ENCODE results near the gene ZNF500. TPM values are rescaled to one million over a fixed set of nuclear protein-coding genes. Genes with fewer than 3 reads are reported as not detected.
A peak's percentile ranks its signal among the peaks of the same experiment; 100 is the strongest.

Gene ZNF500
- total and polyA plus RNA-seq, 4 donors: 3.0 to 7.4 (median 5.0) TPM

DNA sequence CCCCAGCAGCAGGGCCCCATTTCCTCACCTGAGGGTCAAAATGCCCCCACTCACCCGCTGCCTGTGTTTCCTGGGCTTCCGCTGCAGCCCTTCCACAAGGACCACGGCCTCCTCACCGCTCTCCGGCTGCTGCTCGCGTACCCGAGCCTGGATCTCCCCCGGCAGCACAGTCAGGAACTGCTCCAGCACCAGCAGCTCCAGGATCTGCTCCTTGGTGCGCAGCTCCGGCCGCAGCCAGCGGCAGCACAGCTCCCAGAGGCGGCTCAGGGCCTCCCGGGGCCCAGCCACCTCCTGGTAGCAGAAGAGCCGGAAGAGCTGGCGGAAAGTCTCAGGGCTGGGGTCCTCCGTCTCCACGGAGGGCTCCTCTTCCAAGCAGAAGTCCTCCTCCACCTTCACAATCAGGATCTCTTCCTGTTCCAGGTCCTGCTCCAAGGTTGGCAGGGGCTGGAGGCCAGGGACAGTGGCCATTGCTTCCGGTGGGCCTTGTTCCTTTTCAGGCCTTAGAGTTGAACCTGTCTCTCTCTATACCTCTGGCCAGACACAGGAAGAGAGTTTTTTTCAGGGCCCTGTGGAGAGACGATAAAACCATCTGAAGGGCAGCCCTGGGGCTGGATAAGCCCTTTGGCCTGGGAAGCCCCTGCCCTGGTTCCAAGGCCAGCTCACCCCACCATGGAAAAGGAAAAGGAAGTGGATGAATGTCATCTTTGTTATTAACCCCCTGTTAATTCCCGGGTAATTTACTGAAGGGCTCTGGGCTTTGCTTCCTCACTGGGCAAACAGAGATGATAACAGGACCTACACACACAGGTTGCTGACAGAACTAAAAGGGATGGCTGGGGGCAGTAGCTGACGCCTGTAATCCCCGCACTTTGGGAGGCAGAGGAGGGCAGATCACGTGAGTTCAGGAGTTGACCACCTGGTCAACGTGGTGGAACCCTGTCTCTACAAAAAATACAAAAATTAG lies 1.2 kb downstream of the ZNF500 start:
- H3K9me3 ChIP-seq (ENCODE audit: control insufficient read depth in 4 of 4, low read length in 3 of 4): no peaks in the 10 kb centered on the region
- WGBS: 69% methylated on average over 26 of the region's 26 CpGs
- H3K4me1 ChIP-seq (ENCODE audit: control insufficient read depth in 4 of 4, insufficient read depth in 4 of 4, low read length in 3 of 4): peaks cover 3 to 30% (median 28%) of the 10 kb centered on the region in 4 donors
- peak overlapping the region; percentile 60 to 71 for H3K27ac ChIP-seq (ENCODE audit: low read depth in 1 of 2, low read length in 2 of 2)
- H3K36me3 ChIP-seq (ENCODE audit: control insufficient read depth in 4 of 4, insufficient read depth in 3 of 4, low read depth in 1 of 4, low read length in 3 of 4): peaks cover 1 to 27% (median 15%) of the 10 kb centered on the region in 4 donors
- H3K27me3 ChIP-seq (ENCODE audit: control insufficient read depth in 4 of 4, insufficient read depth in 4 of 4, low read length in 3 of 4): no peaks in the 10 kb centered on the region
- DNase-seq (ENCODE audit: low spot score): no peak
- TF ChIP-seq, protein P1, sequence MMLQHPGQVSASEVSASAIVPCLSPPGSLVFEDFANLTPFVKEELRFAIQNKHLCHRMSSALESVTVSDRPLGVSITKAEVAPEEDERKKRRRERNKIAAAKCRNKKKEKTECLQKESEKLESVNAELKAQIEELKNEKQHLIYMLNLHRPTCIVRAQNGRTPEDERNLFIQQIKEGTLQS (IDR thresholded peaks at IDR 0.05): no peak
- peak; percentile 24 for TF ChIP-seq NR2F2 (IDR thresholded peaks at IDR 0.05)
- H3K4me3 ChIP-seq (ENCODE audit: low read depth in 1 of 3, low read length in 3 of 3): peak overlapping the region; percentile 55 to 98 (median 91)
- peak overlapping the region; percentile 32 to 90 for H3K9ac ChIP-seq (ENCODE audit: low read depth in 1 of 2, low read length in 2 of 2)

DNA sequence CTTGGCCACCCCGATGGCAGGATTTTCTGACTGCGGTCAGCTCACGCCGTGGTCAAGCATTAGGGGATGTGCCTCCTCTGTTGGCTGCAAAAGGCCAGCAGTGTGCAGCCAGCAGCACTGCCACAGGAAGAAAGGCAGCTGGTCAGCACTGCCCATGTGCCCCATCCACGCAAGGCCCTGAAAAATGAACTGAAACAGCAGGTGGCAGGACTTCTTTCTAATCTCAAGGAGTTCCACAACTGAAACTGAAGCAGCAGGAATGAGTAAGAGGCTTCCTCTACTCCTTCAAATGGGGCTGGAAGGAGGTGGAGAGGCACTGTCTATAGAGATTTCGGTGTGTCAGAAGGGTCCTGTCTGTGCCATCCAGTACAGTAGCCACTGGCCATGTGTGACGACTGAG lies 3.2 kb downstream of the ZNF500 start:
- no peak for DNase-seq (ENCODE audit: low spot score)
- no peaks in the 10 kb centered on the region for H3K9me3 ChIP-seq (ENCODE audit: control insufficient read depth in 4 of 4, low read length in 3 of 4)
- H3K36me3 ChIP-seq (ENCODE audit: control insufficient read depth in 4 of 4, insufficient read depth in 3 of 4, low read depth in 1 of 4, low read length in 3 of 4): peaks cover 6 to 44% (median 24%) of the 10 kb centered on the region in 4 donors
- TF ChIP-seq FOXA1 (IDR thresholded peaks at IDR 0.05) (no peak), SP1 (IDR thresholded peaks at IDR 0.05) (no peak), RAD21 (IDR thresholded peaks at IDR 0.05) (no peak), EGR1 (IDR thresholded peaks at IDR 0.05; ENCODE audit: low read depth in 2 of 2) (no peak), NR2F2 (IDR thresholded peaks at IDR 0.05) (no peak), HNF4A (conservative IDR thresholded peaks at IDR 0.05) (no peak), FOXA2 (IDR thresholded peaks at IDR 0.05) (no peak), YY1 (IDR thresholded peaks at IDR 0.05) (no peak), HNF4G (IDR thresholded peaks at IDR 0.05) (no peak)
- TF ChIP-seq, protein P2, sequence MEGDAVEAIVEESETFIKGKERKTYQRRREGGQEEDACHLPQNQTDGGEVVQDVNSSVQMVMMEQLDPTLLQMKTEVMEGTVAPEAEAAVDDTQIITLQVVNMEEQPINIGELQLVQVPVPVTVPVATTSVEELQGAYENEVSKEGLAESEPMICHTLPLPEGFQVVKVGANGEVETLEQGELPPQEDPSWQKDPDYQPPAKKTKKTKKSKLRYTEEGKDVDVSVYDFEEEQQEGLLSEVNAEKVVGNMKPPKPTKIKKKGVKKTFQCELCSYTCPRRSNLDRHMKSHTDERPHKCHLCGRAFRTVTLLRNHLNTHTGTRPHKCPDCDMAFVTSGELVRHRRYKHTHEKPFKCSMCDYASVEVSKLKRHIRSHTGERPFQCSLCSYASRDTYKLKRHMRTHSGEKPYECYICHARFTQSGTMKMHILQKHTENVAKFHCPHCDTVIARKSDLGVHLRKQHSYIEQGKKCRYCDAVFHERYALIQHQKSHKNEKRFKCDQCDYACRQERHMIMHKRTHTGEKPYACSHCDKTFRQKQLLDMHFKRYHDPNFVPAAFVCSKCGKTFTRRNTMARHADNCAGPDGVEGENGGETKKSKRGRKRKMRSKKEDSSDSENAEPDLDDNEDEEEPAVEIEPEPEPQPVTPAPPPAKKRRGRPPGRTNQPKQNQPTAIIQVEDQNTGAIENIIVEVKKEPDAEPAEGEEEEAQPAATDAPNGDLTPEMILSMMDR (IDR thresholded peaks at IDR 0.05; ENCODE audit: low read depth, low read length, missing input control): no peak
- TF ChIP-seq, protein P1 (IDR thresholded peaks at IDR 0.05): no peak
- TF ChIP-seq, protein P3, sequence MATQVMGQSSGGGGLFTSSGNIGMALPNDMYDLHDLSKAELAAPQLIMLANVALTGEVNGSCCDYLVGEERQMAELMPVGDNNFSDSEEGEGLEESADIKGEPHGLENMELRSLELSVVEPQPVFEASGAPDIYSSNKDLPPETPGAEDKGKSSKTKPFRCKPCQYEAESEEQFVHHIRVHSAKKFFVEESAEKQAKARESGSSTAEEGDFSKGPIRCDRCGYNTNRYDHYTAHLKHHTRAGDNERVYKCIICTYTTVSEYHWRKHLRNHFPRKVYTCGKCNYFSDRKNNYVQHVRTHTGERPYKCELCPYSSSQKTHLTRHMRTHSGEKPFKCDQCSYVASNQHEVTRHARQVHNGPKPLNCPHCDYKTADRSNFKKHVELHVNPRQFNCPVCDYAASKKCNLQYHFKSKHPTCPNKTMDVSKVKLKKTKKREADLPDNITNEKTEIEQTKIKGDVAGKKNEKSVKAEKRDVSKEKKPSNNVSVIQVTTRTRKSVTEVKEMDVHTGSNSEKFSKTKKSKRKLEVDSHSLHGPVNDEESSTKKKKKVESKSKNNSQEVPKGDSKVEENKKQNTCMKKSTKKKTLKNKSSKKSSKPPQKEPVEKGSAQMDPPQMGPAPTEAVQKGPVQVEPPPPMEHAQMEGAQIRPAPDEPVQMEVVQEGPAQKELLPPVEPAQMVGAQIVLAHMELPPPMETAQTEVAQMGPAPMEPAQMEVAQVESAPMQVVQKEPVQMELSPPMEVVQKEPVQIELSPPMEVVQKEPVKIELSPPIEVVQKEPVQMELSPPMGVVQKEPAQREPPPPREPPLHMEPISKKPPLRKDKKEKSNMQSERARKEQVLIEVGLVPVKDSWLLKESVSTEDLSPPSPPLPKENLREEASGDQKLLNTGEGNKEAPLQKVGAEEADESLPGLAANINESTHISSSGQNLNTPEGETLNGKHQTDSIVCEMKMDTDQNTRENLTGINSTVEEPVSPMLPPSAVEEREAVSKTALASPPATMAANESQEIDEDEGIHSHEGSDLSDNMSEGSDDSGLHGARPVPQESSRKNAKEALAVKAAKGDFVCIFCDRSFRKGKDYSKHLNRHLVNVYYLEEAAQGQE (IDR thresholded peaks at IDR 0.05): no peak
- TF ChIP-seq, protein P4, sequence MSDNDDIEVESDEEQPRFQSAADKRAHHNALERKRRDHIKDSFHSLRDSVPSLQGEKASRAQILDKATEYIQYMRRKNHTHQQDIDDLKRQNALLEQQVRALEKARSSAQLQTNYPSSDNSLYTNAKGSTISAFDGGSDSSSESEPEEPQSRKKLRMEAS (IDR thresholded peaks at IDR 0.05): no peak
- peaks cover 3 to 24% (median 22%) of the 10 kb centered on the region in 4 donors for H3K4me1 ChIP-seq (ENCODE audit: control insufficient read depth in 4 of 4, insufficient read depth in 4 of 4, low read length in 3 of 4)
- no peaks in the 10 kb centered on the region for H3K27me3 ChIP-seq (ENCODE audit: control insufficient read depth in 4 of 4, insufficient read depth in 4 of 4, low read length in 3 of 4)
- H3K27ac ChIP-seq (ENCODE audit: low read depth in 1 of 2, low read length in 2 of 2): no peak overlapping the region
- H3K9ac ChIP-seq (ENCODE audit: low read depth in 1 of 2, low read length in 2 of 2): no peak overlapping the region
- no peak overlapping the region for H3K4me3 ChIP-seq (ENCODE audit: low read depth in 1 of 3, low read length in 3 of 3)
- WGBS: 94% methylated on average over 7 of the region's 7 CpGs
